ENCODE data around the gene CLPSL1.

- TF ChIP-seq CTCF (IDR thresholded peaks at IDR 0.05), result no peak
- no peak for TF ChIP-seq POLR2A (IDR thresholded peaks at IDR 0.05)
Measured at GRCh38 chr6:35795453-35796071, 14.7 kb downstream of the CLPSL1 start.
